Measurements from ENCODE around the gene LRRC8E. TPM values are rescaled to one million over a fixed set of nuclear protein-coding genes. Genes with fewer than 3 reads are reported as not detected.

LRRC8E gene
- total and polyA plus RNA-seq, 10 of the 15 experiments (the other 5 are each of a cell fraction or from before 2014, with no cell fraction given) = 0.04 to 0.32 (median 0.25) TPM; not detected in 7

DNA sequence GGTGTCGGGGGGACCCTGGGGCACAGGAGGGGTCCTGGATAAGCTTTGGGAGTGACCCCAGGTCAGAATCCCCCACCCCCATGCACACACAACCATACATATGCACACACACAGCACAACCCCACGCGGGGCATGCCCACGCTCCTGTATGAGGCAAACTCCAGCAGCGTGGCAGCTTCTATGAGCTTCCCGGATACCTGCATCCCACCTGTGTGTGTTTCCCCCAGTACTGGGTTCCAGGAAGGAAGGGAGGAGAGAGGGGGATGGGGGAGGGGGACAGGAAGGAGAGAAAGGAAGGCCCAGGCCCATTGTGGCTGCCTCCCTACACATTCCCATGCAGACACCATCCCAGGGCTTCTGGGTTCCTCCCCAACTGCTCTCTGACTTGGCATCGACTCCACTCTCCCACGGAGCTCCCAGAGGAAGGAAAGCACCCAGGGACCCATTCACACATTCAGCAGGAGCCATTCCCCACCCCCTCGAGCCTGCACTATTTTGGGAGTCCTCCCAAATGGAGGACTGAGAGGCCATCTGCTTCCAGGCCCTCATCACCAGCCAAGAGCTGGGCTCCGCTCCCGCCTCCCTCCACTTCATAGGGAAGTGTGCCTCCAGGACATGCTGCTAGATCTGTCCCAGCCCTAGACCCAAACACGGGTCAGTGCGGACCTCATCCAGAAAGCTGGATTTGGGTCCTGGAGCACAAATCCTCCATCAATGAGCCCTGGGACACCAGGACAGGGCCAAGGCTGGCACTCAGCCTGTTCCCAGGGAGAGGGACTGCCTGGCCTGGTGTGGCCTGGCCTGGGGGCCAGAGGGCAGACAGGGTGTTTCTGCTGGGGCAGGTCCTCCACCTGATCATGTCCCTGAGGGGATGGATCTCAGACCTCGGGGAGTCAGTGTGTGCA, 27.3 kb upstream of the LRRC8E start:
- H3K9ac ChIP-seq (ENCODE audit: control insufficient read depth, insufficient read depth, low read length) = no peak overlapping the region
- intact Hi-C loops (cut with micrococcal nuclease; ENCODE audit: unreplicated experiment) (no loop called here), in situ Hi-C loops (cut with MboI) (no loop called here)
- ATAC-seq (no peak), FAIRE-seq (no peak), DNase-seq (ENCODE audit: low read depth, low spot score) (no peak)
- CTCF ChIA-PET = interaction anchor here (0.6 to 1.8 kb wide), 6 partner anchors 9 to 142 kb away, joined by 3 to 9 read pairs (median 4); no protein-coding TSS in a partner anchor
- H3K9me3 ChIP-seq (replicated peaks; ENCODE audit: control insufficient read depth, insufficient read depth, low read length) = no peaks in the 10 kb centered on the region; the same call in 2 of the 3 replicates
- no peak for TF ChIP-seq EP300 (IDR thresholded peaks at IDR 0.05; ENCODE audit: borderline replicate concordance in 1 of 2, control insufficient read depth in 1 of 2, low read depth in 2 of 2, low read length in 2 of 2)
- no peak for TF ChIP-seq NR2C1 (IDR thresholded peaks at IDR 0.05)
- TF ChIP-seq NR2C2 (IDR thresholded peaks at IDR 0.05; ENCODE audit: borderline replicate concordance, control insufficient read depth, insufficient read length, low read depth) = no peak
- no peaks in the 10 kb centered on the region for H3K79me2 ChIP-seq (ENCODE audit: control insufficient read depth, insufficient read depth, low read length)
- SMC1A ChIA-PET (ENCODE audit: uncharacterized antibody, unreplicated experiment) = no interaction called here
- WGBS (ENCODE audit: insufficient coverage, insufficient replicate concordance, low lambda C conversion rate, missing lambda C conversion rate) = 67% methylated on average over 14 of the region's 14 CpGs
- RAD21 ChIA-PET (ENCODE audit: unreplicated experiment) = interaction anchor here (1.1 kb wide), 1 partner anchor 9 kb away, joined by 3 read pairs; no protein-coding TSS in a partner anchor
- H3K27ac ChIP-seq (ENCODE audit: control insufficient read depth, insufficient read depth) = no peak overlapping the region
- H3K4me3 ChIP-seq = no peak overlapping the region
- BruUV-seq (replicated peaks) = no TSS peak
- peaks cover 7% of the 10 kb centered on the region; the same call in 1 of the 2 replicates for H3K4me1 ChIP-seq (ENCODE audit: control insufficient read depth, insufficient read depth, low read length)
- H2AFZ ChIP-seq (ENCODE audit: control insufficient read depth, low read depth, low read length) = no peak overlapping the region
- POLR2A ChIA-PET = no interaction called here
- H4K20me1 ChIP-seq (ENCODE audit: control insufficient read depth, insufficient read depth) = no peaks in the 10 kb centered on the region
- H3K4me2 ChIP-seq (ENCODE audit: control insufficient read depth, insufficient read depth) = no peak overlapping the region
- no peaks in the 10 kb centered on the region for H3K36me3 ChIP-seq (ENCODE audit: control insufficient read depth in 2 of 2, insufficient read depth in 2 of 2, low read length in 1 of 2)
- H3K27me3 ChIP-seq (replicated peaks in 1 of 2; ENCODE audit: control insufficient read depth in 2 of 2, insufficient read depth in 2 of 2, low read length in 1 of 2) = peaks cover 2 to 13% of the 10 kb centered on the region in 2 experiments; a peak in 3 of 4 replicates
